Prostate gland (tissue), 2 donors: ENCODE data around the gene DNASE1.

ENCODE experiments used
- POLR2A ChIP-seq: fragments of 450-650 bp; IDR thresholded peaks from one replicate; pipeline ENCODE4 v1.6.1; 2016; ENCODE audit warnings: antibody characterized with exemption, mild to moderate bottlenecking
- TF ChIP-seq, protein P1 (sequence below), 4 experiments: fragments of 200-600 bp in 2 of 4; fragments of 450-650 bp in 2 of 4; sonication (generic) in 2 of 4; IDR thresholded peaks; 1 replicate in 3 of 4; 2 replicates in 1 of 4; pipeline ENCODE4 v1.5.1; 2016 to 2019; ENCODE audit warnings: antibody characterized with exemption in 4 of 4, mild to moderate bottlenecking in 2 of 4, moderate library complexity in 2 of 4

- no peak for TF ChIP-seq POLR2A
- TF ChIP-seq, protein P1, sequence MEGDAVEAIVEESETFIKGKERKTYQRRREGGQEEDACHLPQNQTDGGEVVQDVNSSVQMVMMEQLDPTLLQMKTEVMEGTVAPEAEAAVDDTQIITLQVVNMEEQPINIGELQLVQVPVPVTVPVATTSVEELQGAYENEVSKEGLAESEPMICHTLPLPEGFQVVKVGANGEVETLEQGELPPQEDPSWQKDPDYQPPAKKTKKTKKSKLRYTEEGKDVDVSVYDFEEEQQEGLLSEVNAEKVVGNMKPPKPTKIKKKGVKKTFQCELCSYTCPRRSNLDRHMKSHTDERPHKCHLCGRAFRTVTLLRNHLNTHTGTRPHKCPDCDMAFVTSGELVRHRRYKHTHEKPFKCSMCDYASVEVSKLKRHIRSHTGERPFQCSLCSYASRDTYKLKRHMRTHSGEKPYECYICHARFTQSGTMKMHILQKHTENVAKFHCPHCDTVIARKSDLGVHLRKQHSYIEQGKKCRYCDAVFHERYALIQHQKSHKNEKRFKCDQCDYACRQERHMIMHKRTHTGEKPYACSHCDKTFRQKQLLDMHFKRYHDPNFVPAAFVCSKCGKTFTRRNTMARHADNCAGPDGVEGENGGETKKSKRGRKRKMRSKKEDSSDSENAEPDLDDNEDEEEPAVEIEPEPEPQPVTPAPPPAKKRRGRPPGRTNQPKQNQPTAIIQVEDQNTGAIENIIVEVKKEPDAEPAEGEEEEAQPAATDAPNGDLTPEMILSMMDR (IDR thresholded peaks at IDR 0.05), result no peak
Measured at GRCh38 chr16:3702082-3702481, 47.6 kb downstream of the DNASE1 start.
